Stomach (tissue), 9 donors: ENCODE data around the gene DGCR8. TPM values are rescaled to one million over a fixed set of nuclear protein-coding genes. Genes with fewer than 3 reads are reported as not detected.

ENCODE experiments used
- DNase-seq, 2 donors: peaks; one replicate each; pipeline versions ENCODE4 v3.0.0 to v3.0.0-alpha.2; 2013 to 2019
- H3K27ac ChIP-seq, 5 donors: fragments of 200-600 bp in 4 of 5; sonication (generic) in 4 of 5; one replicate each; pipeline ENCODE4 v1.5.1; 2013 to 2019; ENCODE audit warnings: mild to moderate bottlenecking in 1 of 5, moderate library complexity in 1 of 5
- H3K27me3 ChIP-seq, 3 donors: fragments of 200-600 bp; sonication (generic); one replicate each; pipeline ENCODE4 v1.5.1; 2017 to 2019; ENCODE audit warnings: mixed run types in 1 of 3
- H3K36me3 ChIP-seq, 4 donors: fragments of 200-600 bp; sonication (generic); 1 replicate in 3 of 4; 2 replicates in 1 of 4; pipeline ENCODE4 v1.5.1; 2016 to 2019
- H3K4me1 ChIP-seq, 4 donors: fragments of 200-600 bp; sonication (generic); one replicate each; pipeline ENCODE4 v1.5.1; 2016 to 2019
- H3K4me3 ChIP-seq, 4 donors: fragments of 200-600 bp; sonication (generic) in 3 of 4; one replicate each; pipeline ENCODE4 v1.5.1; 2016 to 2019; ENCODE audit warnings: mild to moderate bottlenecking in 1 of 4
- H3K9me3 ChIP-seq, 4 donors: fragments of 200-600 bp; sonication (generic); one replicate each; pipeline ENCODE4 v1.5.1; 2016 to 2019
- EP300 ChIP-seq: sonication (generic); formaldehyde crosslinking; IDR thresholded peaks from one replicate; pipeline ENCODE4 v1.6.1; 2017; ENCODE audit warnings: antibody characterized with exemption
- POLR2A ChIP-seq, 4 donors: fragments of 450-650 bp; IDR thresholded peaks; one replicate each; pipeline ENCODE4 v1.6.1; 2016; ENCODE audit warnings: antibody characterized with exemption in 4 of 4, control low read depth in 2 of 4, mild to moderate bottlenecking in 1 of 4, moderate library complexity in 1 of 4
- POLR2AphosphoS5 ChIP-seq, 3 donors: sonication (generic); formaldehyde crosslinking; IDR thresholded peaks; one replicate each; pipeline ENCODE4 v1.6.1; 2016; ENCODE audit warnings: antibody characterized with exemption in 3 of 3
- WGBS, 5 donors: extraction: QIAGEN DNeasy Blood & Tissue Kit in 3 of 5; methylation state at CpG; one replicate each; pipeline versions ENCODE4 v1.1.5 to v1.1.7; 2013 to 2018; 5-methylcytosine and 5-hydroxymethylcytosine counted together
- intact Hi-C: fragments of 100-400 bp; cut with DNase I; formaldehyde crosslinking; loops from one replicate; pipeline ENCODE4 v1.15.1; 2023; ENCODE audit warnings: low total_unique reads
- polyA plus RNA-seq, 3 donors: library from polyadenylated mRNA; stranded (reverse); fragments of 200-250 nt; gene quantifications; one replicate each; pipeline ENCODE4 v1.2.3, GENCODE V29; 2013
- total RNA-seq, 5 donors: library from RNA; depleted of rRNA; stranded (reverse); fragments of >200 nt; gene quantifications; one replicate each; pipeline versions ENCODE4 v1.1.0 to v1.2.3, GENCODE V29; 2014 to 2016
- TF ChIP-seq, protein P1 (sequence below), 7 experiments: fragments of 450-650 bp in 4 of 7; fragments of 200-600 bp in 3 of 7; sonication (generic) in 3 of 7; IDR thresholded peaks; one replicate each; pipeline ENCODE4 v1.5.1; 2016 to 2019; ENCODE audit warnings: antibody characterized with exemption in 7 of 7, control low read depth in 2 of 7, mild to moderate bottlenecking in 1 of 7
- donor health status: healthy with polysubstance abuse.
- donor health status: Bipolar disorder and iron deficiency.
- donor health status: healthy.

DGCR8 gene
- total and polyA plus RNA-seq, 8 donors, result 7.8 to 55.4 (median 30.6) TPM

DNA sequence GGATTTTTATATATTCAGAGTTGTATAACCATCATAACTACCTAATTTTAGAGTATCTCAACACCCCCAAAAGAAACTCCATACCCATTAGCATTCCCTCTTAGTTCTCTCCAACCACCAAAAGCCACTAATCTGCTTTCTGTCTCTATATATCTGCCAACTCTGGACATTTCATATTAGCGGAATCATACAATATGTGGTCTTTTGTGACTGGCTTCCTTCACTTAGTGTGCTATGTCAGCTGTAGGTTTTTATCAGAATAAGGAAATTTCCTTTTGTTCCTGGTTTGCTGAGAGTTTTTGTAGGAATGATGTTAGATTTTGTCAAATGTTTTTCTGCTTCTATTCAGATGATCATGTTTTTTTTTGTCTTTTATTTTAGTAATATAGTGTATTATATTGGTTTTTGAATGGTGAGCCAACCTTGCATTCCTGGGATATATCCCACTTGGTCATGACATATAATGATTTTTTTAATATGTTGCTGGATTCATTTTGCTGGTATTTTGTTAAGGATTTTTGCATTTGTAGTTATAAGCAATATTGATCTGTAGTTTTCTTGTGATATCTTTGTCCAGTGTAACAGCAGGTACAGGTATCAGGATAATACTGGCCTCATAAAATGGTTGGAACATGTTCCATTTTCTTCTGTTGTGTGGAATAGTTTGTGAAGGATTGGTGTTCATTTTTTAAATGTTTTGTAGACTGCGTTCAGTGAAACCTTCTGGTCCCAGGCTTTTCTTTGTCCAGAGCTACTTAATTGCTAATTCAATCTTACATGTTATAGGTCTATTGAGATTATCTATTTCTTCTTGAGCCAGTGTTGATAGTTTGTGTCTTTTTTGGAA lies 16.8 kb downstream of the DGCR8 start:
- 95 to 100% (median 97%) methylated on average over 2 of the region's 2 CpGs for WGBS, 5 donors
- Histone ChIP-seq H3K4me1 (peaks cover 0 to 16% (median 5%) of the 10 kb centered on the region in 4 donors), H3K27me3 (no peaks in the 10 kb centered on the region), H3K4me3 (no peak overlapping the region), H3K27ac (no peak overlapping the region), H3K9me3 (peaks cover 0 to 4% (median 0%) of the 10 kb centered on the region in 4 donors), H3K36me3 (peaks cover 76 to 100% (median 100%) of the 10 kb centered on the region in 4 donors)
- DNase-seq, result no peak
- intact Hi-C loops, result no loop called here
- TF ChIP-seq POLR2A (IDR thresholded peaks at IDR 0.05) (no peak), EP300 (no peak)

DNA sequence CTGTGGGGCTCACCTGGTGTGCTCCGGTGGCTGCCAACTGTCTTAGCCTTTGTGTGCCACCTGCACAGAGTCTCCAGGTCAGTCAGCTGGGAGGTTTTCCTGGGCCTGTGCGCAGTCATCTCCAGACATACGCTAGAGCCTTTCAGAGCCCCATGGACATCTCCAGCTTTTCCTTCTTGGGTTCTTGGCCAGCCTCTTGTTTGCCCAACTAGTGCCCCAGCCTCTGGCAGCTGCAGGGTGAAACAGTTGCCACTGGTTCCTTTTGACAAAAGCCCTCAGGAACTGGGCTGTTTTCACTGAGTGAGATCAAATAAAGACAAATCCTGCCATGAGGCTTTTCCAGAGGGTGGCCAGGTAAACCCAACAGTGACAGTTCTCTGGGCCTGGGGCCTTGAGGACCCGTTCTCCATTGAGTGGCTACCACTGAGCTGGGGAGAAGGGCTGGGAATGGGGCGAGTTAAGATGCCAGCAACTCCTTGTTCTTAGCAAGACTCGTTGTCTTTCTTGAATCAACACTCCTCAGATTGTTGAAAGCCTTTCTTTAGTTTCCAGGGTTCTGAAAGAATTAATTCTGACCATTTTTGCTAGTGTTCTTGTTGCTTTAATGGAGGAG lies 19.2 kb downstream of the DGCR8 start:
- DNase-seq, result no peak
- whole genome bisulfite sequencing, 5 donors, result 89 to 95% (median 95%) methylated on average over 6 of the region's 6 CpGs

DNA sequence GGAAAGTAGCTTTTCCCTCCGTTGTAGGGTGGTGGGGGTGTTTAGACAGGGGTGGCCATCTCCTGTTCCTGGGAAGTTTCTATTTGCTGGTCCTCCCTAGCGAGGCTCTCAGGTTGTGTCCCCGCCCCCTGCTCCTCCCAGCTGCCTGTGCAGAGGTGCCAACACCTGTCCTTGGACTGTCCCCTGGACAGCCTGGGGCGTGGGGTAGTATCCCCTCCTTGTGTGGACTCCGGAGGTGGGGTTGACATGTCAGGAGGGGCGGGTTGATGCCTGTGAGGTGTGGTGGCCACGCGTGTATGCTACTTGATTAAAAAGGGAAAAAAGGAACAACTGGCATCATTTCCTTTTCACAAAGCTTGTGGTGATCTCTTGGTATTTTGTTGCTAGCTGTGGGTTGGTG lies 21.6 kb downstream of the DGCR8 start:
- 67 to 83% (median 75%) methylated on average over 8 of the region's 8 CpGs for WGBS, 5 donors
- Histone ChIP-seq H3K36me3 (peaks cover 61 to 100% (median 98%) of the 10 kb centered on the region in 4 donors), H3K4me1 (peaks cover 0 to 6% (median 0%) of the 10 kb centered on the region in 4 donors), H3K9me3 (peaks cover 0 to under 1% (median 0%) of the 10 kb centered on the region in 4 donors), H3K27ac (no peak overlapping the region), H3K4me3 (no peak overlapping the region), H3K27me3 (no peaks in the 10 kb centered on the region)
- intact Hi-C loops, result no loop called here
- TF ChIP-seq POLR2AphosphoS5 (IDR thresholded peaks at IDR 0.05), result no peak
- no peak for TF ChIP-seq EP300
- no peak for DNase-seq

More for the DNA sequence above, 19.2 kb downstream of the DGCR8 start:
- intact Hi-C loops, result no loop called here
- Histone ChIP-seq H3K36me3 (peaks cover 60 to 100% (median 98%) of the 10 kb centered on the region in 4 donors), H3K4me1 (peaks cover 0 to 6% (median 0%) of the 10 kb centered on the region in 4 donors), H3K27ac (no peak overlapping the region), H3K27me3 (no peaks in the 10 kb centered on the region), H3K4me3 (no peak overlapping the region), H3K9me3 (peaks cover 0 to 4% (median 0%) of the 10 kb centered on the region in 4 donors)
- TF ChIP-seq POLR2AphosphoS5 (IDR thresholded peaks at IDR 0.05) (no peak), POLR2A (IDR thresholded peaks at IDR 0.05) (no peak), EP300 (no peak)
- TF ChIP-seq, protein P1, sequence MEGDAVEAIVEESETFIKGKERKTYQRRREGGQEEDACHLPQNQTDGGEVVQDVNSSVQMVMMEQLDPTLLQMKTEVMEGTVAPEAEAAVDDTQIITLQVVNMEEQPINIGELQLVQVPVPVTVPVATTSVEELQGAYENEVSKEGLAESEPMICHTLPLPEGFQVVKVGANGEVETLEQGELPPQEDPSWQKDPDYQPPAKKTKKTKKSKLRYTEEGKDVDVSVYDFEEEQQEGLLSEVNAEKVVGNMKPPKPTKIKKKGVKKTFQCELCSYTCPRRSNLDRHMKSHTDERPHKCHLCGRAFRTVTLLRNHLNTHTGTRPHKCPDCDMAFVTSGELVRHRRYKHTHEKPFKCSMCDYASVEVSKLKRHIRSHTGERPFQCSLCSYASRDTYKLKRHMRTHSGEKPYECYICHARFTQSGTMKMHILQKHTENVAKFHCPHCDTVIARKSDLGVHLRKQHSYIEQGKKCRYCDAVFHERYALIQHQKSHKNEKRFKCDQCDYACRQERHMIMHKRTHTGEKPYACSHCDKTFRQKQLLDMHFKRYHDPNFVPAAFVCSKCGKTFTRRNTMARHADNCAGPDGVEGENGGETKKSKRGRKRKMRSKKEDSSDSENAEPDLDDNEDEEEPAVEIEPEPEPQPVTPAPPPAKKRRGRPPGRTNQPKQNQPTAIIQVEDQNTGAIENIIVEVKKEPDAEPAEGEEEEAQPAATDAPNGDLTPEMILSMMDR (IDR thresholded peaks at IDR 0.05), result no peak

DNA sequence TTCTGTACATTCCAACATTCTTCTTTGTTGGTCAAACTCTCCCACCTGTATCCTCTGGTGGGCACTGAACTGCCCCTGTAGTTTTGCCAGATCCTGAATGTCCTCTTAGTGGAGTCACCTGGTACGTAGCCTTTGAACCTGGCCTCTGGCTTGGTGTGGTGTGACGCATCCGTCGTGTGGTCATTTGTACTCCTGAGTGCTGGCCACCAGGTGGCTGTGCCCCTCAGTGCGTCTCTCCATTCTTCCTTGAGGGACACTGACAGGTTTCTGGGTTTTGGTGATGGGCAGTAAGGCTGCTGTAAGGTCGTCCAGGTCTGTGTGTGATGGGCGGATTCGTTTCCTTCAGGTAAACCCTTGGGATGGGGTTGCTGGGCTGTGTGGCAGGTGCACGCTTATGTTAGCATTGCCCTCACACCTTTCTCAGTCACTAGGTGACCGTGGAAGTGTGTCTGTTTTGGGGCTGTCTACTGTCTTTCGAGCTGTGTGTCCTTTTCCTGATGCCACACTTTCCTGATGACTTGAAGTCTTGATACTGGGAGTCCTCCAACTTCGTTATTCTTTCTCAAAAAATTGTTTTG lies 22.3 kb downstream of the DGCR8 start:
- Histone ChIP-seq H3K9me3 (no peaks in the 10 kb centered on the region), H3K27me3 (no peaks in the 10 kb centered on the region), H3K36me3 (peaks cover 66 to 100% (median 98%) of the 10 kb centered on the region in 4 donors), H3K4me3 (no peak overlapping the region), H3K27ac (no peak overlapping the region), H3K4me1 (peaks cover 0 to 6% (median 0%) of the 10 kb centered on the region in 4 donors)
- intact Hi-C loops, result no loop called here
- TF ChIP-seq POLR2A (IDR thresholded peaks at IDR 0.05) (no peak), POLR2AphosphoS5 (IDR thresholded peaks at IDR 0.05) (no peak), EP300 (no peak)
- TF ChIP-seq, protein P1 (IDR thresholded peaks at IDR 0.05), result no peak
- 89 to 92% (median 92%) methylated on average over 12 of the region's 12 CpGs for WGBS, 5 donors
- DNase-seq, result no peak

DNA sequence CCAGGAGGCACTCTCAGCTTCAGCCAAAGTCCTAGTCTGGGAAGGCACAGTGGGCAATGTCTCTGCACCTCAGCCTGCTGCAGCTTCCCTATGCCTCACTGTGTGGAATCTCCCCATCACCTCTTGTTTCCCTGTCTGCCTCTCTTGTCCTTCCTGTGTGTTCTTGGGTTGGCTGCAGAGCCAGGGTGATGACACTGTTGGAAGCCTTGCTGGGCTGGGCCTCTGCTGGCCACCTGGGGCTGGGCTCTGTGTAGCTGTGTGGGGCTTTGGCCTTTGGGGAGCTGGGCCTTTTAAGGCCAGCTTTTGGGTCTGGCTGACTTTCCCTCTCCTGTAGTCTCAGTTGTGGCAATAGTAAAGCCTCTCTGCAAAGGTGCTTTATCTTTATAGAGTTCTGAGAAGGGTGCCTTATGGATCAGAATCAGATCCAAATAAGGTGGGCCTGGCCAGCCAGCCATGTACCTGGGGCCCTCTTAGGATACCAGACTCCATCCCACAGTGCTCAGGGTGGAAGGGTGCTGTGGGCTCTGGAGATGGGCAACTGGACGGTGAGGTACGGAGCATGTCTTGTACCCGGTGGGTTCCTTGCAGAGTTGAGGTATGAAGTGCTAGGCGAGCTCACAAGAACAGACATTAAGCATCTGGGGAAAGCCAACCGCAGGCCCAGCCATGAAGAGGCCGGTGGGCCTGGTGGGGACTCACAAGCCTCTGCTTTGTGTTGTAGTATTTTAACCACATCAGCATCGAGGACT lies 25.6 kb downstream of the DGCR8 start:
- Histone ChIP-seq H3K36me3 (peaks cover 77 to 100% (median 98%) of the 10 kb centered on the region in 4 donors), H3K4me3 (no peak overlapping the region), H3K9me3 (no peaks in the 10 kb centered on the region), H3K27me3 (no peaks in the 10 kb centered on the region), H3K4me1 (no peaks in the 10 kb centered on the region), H3K27ac (no peak overlapping the region)
- DNase-seq, result no peak
- intact Hi-C loops, result no loop called here
- TF ChIP-seq, protein P1 (IDR thresholded peaks at IDR 0.05), result no peak
- no peak for TF ChIP-seq POLR2A (IDR thresholded peaks at IDR 0.05)
- 94 to 99% (median 97%) methylated on average over 7 of the region's 7 CpGs for WGBS, 5 donors
